ENCODE data around the gene ATP9A.

DNA sequence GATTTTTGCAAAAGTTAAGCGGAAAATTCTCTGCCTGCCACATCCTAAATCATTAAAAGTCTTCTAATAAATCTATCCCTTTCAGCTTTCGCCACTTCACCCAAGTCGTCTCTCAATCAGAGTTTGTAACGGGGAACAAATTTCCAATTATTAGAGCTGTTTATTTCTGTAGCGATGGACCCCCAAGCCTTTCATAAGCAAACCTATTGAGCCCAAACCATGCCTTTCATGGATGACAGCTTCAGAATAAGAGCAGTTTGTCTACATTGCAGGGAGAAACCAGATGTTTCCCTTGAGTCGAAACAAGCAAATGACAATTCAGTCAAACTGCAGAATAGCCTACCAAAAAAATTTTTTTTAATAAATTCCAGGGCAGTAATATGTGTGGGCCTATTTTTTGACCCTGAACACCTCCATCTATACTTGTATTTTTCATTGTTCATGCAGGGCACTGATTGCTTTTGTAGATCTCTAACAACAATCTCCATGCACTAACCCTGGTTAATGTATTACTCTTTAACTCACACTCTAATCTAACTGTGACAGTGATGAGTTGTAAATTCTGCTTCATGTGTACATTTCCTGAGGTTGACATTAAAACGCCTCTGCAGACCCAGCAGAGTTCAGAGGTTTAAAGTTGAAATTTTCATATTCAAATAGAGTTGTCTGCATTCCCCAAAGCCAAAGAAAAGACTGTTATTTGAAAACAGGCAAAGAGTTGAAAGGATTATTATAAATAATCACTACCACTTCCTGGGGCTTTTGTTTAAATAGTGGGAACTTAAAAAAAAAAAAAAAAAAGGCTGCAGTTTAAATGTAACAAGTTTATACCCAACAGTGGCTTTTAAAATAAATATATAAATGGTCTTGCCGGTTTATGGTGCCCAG is 64.5 kb downstream of the ATP9A start:
- TF ChIP-seq EZH2 (IDR thresholded peaks at IDR 0.05; ENCODE audit: low read length, missing control alignments) (no peak), CTCF (conservative IDR thresholded peaks at IDR 0.05 in 1 of 2, IDR thresholded peaks at IDR 0.05 in 1 of 2; ENCODE audit: low read depth in 1 of 2, low read length in 2 of 2) (no peak)
